ENCODE measurements around the gene DCDC2C.

DNA sequence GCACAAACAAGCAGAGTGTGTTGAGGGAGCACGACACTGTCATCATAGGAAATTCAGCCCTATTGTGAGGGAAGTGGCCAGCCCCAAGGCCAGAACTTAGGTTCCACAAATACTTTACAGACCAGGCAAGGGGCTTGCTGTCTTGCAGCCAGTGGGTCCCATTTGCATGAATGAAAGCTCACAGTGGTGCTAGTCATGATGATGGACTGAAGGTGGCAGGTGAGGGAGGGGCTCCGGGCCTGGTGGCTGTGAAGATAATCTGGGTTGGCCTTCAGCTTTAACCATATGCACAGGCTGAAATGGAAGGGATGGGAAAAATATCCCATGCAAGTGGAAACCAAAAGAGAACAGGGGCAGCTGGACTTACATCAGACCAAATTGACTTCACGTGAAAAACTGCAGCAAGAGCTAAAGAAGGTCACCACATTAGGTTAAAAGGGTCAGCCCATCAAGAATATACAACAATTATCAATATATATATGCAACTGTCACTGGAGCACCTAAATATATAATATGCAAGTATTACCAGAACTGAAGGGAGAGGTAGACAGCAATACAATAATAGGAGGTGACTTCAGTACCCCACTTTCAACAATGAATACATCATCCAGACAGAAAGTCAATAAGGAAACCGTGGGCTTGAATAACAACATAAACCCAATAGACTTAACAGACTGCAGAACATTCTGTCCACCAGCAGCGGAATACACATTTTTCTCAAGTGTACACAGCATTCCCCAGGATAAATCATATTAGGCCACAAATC, 39.6 kb downstream of the DCDC2C start:
- TF ChIP-seq, protein P1, sequence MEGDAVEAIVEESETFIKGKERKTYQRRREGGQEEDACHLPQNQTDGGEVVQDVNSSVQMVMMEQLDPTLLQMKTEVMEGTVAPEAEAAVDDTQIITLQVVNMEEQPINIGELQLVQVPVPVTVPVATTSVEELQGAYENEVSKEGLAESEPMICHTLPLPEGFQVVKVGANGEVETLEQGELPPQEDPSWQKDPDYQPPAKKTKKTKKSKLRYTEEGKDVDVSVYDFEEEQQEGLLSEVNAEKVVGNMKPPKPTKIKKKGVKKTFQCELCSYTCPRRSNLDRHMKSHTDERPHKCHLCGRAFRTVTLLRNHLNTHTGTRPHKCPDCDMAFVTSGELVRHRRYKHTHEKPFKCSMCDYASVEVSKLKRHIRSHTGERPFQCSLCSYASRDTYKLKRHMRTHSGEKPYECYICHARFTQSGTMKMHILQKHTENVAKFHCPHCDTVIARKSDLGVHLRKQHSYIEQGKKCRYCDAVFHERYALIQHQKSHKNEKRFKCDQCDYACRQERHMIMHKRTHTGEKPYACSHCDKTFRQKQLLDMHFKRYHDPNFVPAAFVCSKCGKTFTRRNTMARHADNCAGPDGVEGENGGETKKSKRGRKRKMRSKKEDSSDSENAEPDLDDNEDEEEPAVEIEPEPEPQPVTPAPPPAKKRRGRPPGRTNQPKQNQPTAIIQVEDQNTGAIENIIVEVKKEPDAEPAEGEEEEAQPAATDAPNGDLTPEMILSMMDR (IDR thresholded peaks at IDR 0.05): no peak
- TF ChIP-seq EZH2 (IDR thresholded peaks at IDR 0.05): no peak
- TF ChIP-seq EZH2phosphoT487 (IDR thresholded peaks at IDR 0.05): no peak

Data from neural progenitor cell (in vitro differentiated cells).